Superior temporal gyrus (tissue), 1 donor: Measurements from ENCODE around the gene TMEM19.

Experiments
- DNase-seq: peaks from one replicate; pipeline ENCODE4 v3.0.0-alpha.2; 2016; ENCODE audit errors: extremely low spot score

The TMEM19 gene

GRCh38 chr12:71718611-71719010 lies 32.7 kb downstream of the TMEM19 start:
- DNase-seq, result no peak

GRCh38 chr12:71719647-71720370 lies 33.9 kb downstream of the TMEM19 start:
- no peak for DNase-seq

- no peak for DNase-seq
These were observed 36.1 kb downstream of the TMEM19 start for GRCh38 chr12:71721783-71722505.

GRCh38 chr12:71725011-71725410 lies 39.1 kb downstream of the TMEM19 start:
- DNase-seq, result no peak

GRCh38 chr12:71726548-71726947 lies 40.7 kb downstream of the TMEM19 start:
- DNase-seq, result no peak

- DNase-seq, result no peak
These were observed 42.1 kb downstream of the TMEM19 start for GRCh38 chr12:71727958-71728357.

- DNase-seq, result no peak
These were observed 45.1 kb downstream of the TMEM19 start for GRCh38 chr12:71730936-71731335.

GRCh38 chr12:71731439-71732356 lies 45.8 kb downstream of the TMEM19 start:
- DNase-seq, result no peak

- DNase-seq, result no peak
These were observed 46.5 kb downstream of the TMEM19 start for GRCh38 chr12:71732357-71732712.

- no peak for DNase-seq
These were observed 51.3 kb downstream of the TMEM19 start for GRCh38 chr12:71737197-71737596.

GRCh38 chr12:71742998-71743397 lies 57.1 kb downstream of the TMEM19 start:
- no peak for DNase-seq

GRCh38 chr12:71744522-71745300 lies 58.8 kb downstream of the TMEM19 start:
- no peak for DNase-seq

- peak; percentile 87 for DNase-seq
These were observed 61.2 kb downstream of the TMEM19 start for GRCh38 chr12:71746974-71747611.

GRCh38 chr12:71748081-71748850 lies 62.4 kb downstream of the TMEM19 start:
- no peak for DNase-seq

GRCh38 chr12:71749666-71750065 lies 63.8 kb downstream of the TMEM19 start:
- DNase-seq, result no peak

- no peak for DNase-seq
These were observed 67.0 kb downstream of the TMEM19 start for GRCh38 chr12:71752891-71753290.
